GM12873 (cell line): ENCODE measurements around the gene POLR2I.

ENCODE experiments used
- TF ChIP-seq, protein P1 (sequence below): IDR thresholded peaks from 2 replicates; pipeline ENCODE4 v1.5.1; 2012; ENCODE audit warnings: low read depth, mild to moderate bottlenecking, moderate library complexity, low read length, control low read depth; ENCODE audit not compliant: insufficient read depth; ENCODE audit errors: missing control alignments

POLR2I gene

DNA sequence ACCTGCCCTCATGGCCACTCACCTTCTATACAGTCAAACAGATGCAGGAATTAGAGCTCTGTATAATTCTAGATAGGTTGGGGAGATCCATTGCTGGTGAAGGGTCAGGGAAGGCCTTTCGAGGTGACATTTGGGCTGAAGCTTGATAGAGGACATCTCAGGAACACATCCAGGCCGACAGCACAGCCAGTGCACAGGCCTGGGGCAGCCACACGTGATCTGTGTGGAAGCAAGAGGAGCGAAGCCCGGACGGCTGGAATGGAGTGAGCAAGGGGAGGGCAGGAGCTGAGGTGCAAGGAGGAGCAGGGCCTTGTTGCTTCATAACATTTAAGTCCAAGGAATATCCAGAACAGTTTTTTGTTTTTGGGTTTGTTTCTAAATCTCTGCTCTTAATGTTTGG is 8.2 kb downstream of the POLR2I start:
- TF ChIP-seq, protein P1, sequence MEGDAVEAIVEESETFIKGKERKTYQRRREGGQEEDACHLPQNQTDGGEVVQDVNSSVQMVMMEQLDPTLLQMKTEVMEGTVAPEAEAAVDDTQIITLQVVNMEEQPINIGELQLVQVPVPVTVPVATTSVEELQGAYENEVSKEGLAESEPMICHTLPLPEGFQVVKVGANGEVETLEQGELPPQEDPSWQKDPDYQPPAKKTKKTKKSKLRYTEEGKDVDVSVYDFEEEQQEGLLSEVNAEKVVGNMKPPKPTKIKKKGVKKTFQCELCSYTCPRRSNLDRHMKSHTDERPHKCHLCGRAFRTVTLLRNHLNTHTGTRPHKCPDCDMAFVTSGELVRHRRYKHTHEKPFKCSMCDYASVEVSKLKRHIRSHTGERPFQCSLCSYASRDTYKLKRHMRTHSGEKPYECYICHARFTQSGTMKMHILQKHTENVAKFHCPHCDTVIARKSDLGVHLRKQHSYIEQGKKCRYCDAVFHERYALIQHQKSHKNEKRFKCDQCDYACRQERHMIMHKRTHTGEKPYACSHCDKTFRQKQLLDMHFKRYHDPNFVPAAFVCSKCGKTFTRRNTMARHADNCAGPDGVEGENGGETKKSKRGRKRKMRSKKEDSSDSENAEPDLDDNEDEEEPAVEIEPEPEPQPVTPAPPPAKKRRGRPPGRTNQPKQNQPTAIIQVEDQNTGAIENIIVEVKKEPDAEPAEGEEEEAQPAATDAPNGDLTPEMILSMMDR: no peak

DNA sequence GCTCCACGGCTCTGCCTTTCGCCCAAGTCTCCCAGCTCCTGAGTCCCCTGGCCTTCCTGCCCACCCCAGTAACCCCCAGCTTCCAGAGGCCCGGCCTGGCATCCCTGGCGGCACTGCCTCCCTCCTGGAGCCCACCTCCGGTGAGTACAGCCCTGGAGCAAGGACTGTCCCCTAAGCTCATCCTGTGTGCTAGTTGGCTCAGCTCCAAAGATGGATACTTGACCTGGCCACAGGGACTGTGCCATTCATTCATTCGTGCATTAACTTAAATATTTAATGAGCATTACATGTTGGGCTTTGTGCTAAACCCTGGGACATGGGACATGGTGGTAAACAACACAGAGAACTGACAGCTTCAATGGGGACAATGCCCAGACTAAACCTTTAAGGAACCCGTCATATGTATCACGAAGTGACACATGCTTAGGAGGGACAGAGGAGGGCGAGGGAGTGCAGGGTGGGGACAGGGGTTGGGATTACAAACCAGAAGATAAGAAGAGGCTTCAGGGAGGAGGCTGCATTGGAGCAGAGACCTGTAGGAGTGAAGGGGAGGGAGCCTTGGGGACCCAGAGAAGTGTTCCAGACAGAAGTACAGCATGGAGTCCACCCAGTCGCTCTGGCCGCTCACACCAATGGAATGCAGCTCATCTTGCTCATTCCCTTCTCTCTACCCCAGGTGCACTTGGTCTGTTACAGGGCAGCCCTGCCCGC is 10.7 kb downstream of the POLR2I start:
- TF ChIP-seq, protein P1: no peak

DNA sequence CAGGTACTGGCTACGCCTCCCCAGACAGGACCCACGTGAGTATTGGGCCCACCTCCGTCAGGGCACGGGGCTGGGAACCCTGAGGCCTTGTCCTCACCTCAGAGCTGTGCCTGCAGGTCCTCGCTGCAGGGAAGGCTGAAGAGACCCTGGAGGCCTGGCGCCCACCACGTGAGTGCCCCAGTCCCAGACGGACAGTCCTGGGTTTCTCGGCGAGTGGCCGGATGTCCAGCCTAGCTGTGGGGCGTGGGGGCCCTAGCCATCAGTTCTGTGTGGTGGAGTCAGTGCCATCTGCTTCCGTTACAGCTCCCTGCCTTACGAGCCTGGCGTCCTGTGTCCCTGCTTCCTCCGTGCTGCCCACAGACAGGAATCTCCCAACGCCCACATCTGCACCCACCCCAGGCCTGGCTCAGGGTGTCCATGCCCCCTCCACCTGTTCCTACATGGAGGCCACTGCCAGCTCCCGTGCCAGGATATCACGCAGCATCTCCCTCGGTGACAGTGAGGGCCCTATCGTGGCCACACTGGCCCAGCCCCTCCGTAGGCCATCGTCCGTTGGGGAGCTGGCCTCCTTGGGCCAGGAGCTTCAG is 11.5 kb downstream of the POLR2I start:
- TF ChIP-seq, protein P1: no peak

DNA sequence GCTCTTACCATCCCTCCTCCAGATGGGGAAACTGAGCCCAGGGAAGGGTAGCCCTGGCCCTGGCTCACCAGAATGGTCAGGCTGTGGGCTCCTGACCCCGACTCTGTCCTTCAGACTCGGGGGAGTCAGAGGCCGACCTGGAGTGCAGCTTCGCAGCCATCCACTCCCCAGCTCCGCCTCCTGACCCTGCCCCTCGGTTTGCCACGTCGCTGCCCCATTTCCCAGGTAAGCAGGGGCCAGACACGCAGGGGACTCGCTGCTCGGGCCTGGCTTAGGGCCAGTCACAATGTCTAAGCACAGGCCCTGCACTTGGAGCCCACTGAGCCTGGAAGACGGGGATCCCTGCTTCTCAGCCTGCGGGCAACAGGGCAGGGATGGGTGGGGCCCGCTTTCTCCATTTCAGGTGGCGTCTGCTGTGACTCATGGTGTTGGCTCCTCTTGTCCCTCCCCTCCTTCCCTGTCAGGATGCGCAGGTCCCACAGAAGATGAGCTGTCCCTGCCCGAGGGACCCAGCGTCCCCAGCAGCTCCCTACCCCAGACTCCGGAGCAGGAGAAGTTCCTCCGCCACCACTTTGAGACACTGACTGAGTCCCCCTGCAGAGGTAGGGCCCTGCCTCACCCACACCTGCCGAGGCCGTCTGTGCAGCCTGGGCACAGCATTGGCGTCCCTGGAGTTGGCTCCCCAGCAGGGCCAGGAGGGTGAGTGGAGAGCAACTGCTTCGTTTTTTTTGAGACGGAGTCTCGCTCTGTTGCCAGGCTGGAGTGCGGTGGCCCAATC is 12.9 kb downstream of the POLR2I start:
- TF ChIP-seq, protein P1: no peak

DNA sequence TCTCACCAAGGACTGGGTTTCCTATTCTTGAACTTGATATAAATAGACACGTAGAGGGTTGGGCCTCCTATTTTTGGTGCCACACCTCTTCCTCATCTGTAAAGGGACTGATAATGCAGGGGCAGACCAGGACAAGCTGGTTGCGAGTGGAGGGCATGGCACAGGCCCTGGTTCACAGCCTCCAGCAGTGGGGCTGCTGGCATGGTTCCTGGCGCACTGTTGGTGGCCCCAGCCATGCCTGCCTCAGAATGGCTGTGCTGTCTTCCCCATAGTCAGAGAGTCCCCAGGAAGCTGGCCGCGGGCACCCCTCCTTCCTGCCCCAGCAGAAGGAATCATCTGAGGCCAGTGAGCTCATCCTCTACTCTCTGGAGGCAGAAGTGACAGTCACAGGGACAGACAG is 14.2 kb downstream of the POLR2I start:
- TF ChIP-seq, protein P1: no peak

DNA sequence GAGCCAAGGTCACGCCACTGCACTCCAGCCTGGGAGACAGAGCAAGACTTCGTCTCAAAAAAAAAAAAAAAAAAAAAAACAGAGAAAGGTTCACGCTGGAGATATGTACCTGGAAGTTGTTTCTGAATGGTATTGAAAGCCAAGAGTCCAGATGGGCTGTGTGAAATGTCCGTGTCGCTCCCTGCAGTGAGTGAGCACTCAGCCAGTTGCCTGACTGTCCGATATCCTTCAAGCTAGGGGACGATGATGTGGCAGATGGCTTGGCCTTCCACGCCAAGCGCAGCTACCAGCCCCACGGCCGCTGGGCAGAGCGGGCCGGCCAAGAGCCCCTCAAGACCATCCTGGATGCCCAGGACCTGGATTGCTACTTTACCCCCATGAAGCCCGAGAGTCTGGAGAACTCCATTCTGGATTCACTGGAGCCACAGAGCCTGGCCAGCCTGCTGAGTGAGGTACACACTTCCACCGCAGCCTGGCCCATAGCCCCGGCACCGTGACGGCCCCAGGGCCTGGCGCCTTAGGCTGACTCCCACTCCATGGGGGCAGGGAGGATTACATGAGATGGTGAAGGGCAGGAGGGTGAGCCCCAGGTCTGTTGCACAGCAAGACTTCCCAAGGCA is 15.4 kb downstream of the POLR2I start:
- TF ChIP-seq, protein P1: no peak

DNA sequence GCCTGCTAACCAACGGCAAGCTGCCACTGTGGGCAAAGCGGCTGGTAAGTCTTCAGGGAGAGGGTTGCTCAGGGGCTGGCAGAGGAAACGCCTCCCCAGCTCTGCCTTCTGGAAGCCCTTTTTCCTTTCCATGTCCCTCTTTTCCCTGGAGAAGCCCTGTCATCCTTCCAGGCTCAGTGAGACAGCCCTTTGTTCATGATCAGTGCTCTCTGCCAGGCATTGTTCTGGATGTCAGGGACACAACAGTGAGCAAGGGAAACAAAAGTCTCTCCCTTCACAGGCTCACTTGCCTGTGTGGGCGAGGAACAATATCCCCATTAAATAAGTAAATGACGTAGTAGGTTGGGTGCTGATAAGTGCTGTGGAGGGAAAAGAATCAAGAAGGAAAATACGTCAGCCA is 17.6 kb downstream of the POLR2I start:
- TF ChIP-seq, protein P1: no peak
